Tongue (tissue), 2 donors: ENCODE measurements around the gene AGBL2. TPM values are rescaled to one million over a fixed set of nuclear protein-coding genes. Genes with fewer than 3 reads are reported as not detected.
"Not testable (repeated sequence)": the region's sequence is repeated elsewhere in the genome, so short reads cannot be mapped to it uniquely, and the experiment has no call there.

Source experiments
- DNase-seq: peaks from one replicate; pipeline ENCODE4 v3.0.0-alpha.2; 2015
- total RNA-seq: library from RNA; depleted of rRNA; stranded (reverse); fragments of >200 nt; gene quantifications from one replicate; pipeline ENCODE4 v1.2.3, GENCODE V29; 2014

The AGBL2 gene
- total RNA-seq = 5.1 TPM

- DNase-seq = peak; percentile 84
Measured at GRCh38 chr11:47715082-47715669, at the start of gene AGBL2. TSS of gene AGBL2 (minus strand) at chr11:47715369. CDS start at chr11:47714650, 719 bp downstream.

- not testable (repeated sequence) for DNase-seq
Measured at GRCh38 chr11:47759291-47759690, 44.1 kb upstream of the AGBL2 start.

- no peak for DNase-seq
Measured at GRCh38 chr11:47756208-47756607, 41.0 kb upstream of the AGBL2 start.

- DNase-seq = no peak
Measured at GRCh38 chr11:47750725-47751124, 35.6 kb upstream of the AGBL2 start.

- not testable (repeated sequence) for DNase-seq
Measured at GRCh38 chr11:47742494-47742893, 27.3 kb upstream of the AGBL2 start.

GRCh38 chr11:47737817-47738216 lies 22.6 kb upstream of the AGBL2 start:
- not testable (repeated sequence) for DNase-seq

- DNase-seq = no peak
Measured at GRCh38 chr11:47732271-47732670, 17.1 kb upstream of the AGBL2 start.

GRCh38 chr11:47731475-47731874 lies 16.3 kb upstream of the AGBL2 start:
- DNase-seq = no peak

GRCh38 chr11:47726878-47727514 lies 11.8 kb upstream of the AGBL2 start:
- no peak for DNase-seq

- DNase-seq = no peak
Measured at GRCh38 chr11:47726118-47726442, 10.9 kb upstream of the AGBL2 start.

- DNase-seq = no peak
Measured at GRCh38 chr11:47725442-47726117, 10.4 kb upstream of the AGBL2 start.

GRCh38 chr11:47724041-47724729 lies 9.0 kb upstream of the AGBL2 start:
- no peak for DNase-seq

GRCh38 chr11:47723041-47723440 lies 7.9 kb upstream of the AGBL2 start:
- no peak for DNase-seq

- no peak for DNase-seq
Measured at GRCh38 chr11:47720651-47721050, 5.5 kb upstream of the AGBL2 start.

GRCh38 chr11:47716692-47717091 lies 1.5 kb upstream of the AGBL2 start:
- no peak for DNase-seq

GRCh38 chr11:47714554-47715081 lies 551 bp downstream of the AGBL2 start:
- DNase-seq = peak; percentile 13

- DNase-seq = no peak
Measured at GRCh38 chr11:47711816-47712215, 3.4 kb downstream of the AGBL2 start.

GRCh38 chr11:47711225-47711624 lies 3.9 kb downstream of the AGBL2 start:
- no peak for DNase-seq

GRCh38 chr11:47707275-47707786 lies 7.8 kb downstream of the AGBL2 start:
- not testable (repeated sequence) for DNase-seq

- no peak for DNase-seq
Measured at GRCh38 chr11:47705721-47706120, 9.4 kb downstream of the AGBL2 start.

- DNase-seq = no peak
Measured at GRCh38 chr11:47691979-47692378, 23.2 kb downstream of the AGBL2 start.

GRCh38 chr11:47689480-47689879 lies 25.7 kb downstream of the AGBL2 start:
- DNase-seq = no peak

GRCh38 chr11:47688991-47689390 lies 26.2 kb downstream of the AGBL2 start:
- no peak for DNase-seq
